WTC11 (cell line): Measurements from ENCODE around the gene ATP11A. TPM values are rescaled to one million over a fixed set of nuclear protein-coding genes. Genes with fewer than 3 reads are reported as not detected.

Experiments
- ATAC-seq: fragments of 200-7000 bp; cut with Tn5 transposase; 2 replicates; pipeline ENCODE4 v1.10.0; 2021; ENCODE audit warnings: mild to moderate bottlenecking, moderate library complexity
- CTCF ChIA-PET: fragments of 300-600 bp; sonication (Branson Sonifier 250); formaldehyde crosslinking; loops from one replicate; lab custom pipeline; 2021; ENCODE audit warnings: antibody characterized with exemption; lab: Charles Lee
- POLR2A ChIA-PET: fragments of 350-600 bp; sonication (Branson Sonifier 250); formaldehyde crosslinking; loops from one replicate; lab custom pipeline; 2021; ENCODE audit warnings: antibody characterized with exemption; lab: Charles Lee
- DNase-seq: peaks from one replicate; pipeline ENCODE4 v3.0.0; 2021; ENCODE audit warnings: low spot score
- H3K27ac Mint-ChIP-seq: 2 replicates; pipeline ENCODE4 v1.8.0; 2021; ENCODE audit warnings: mixed read lengths
- H3K27me3 Mint-ChIP-seq: 2 replicates; pipeline ENCODE4 v1.8.0; 2021; ENCODE audit warnings: low read depth, mild to moderate bottlenecking, moderate library complexity, mixed read lengths
- H3K36me3 Mint-ChIP-seq: 2 replicates; pipeline ENCODE4 v1.8.0; 2021; ENCODE audit warnings: mixed read lengths
- H3K4me1 Mint-ChIP-seq: 2 replicates; pipeline ENCODE4 v1.8.0; 2022; ENCODE audit warnings: mixed read lengths
- H3K4me3 Mint-ChIP-seq: 2 replicates; pipeline ENCODE4 v1.8.0; 2021; ENCODE audit warnings: mild to moderate bottlenecking, moderate library complexity, mixed read lengths
- H3K9me3 Mint-ChIP-seq: 2 replicates; pipeline ENCODE4 v1.8.0; 2021; ENCODE audit warnings: mixed read lengths
- ATF2 ChIP-seq: sonication (generic); formaldehyde crosslinking; IDR thresholded peaks from 2 replicates; pipeline ENCODE4 v1.8.1; 2022; ENCODE audit warnings: low read depth, missing genetic modification reagents, borderline replicate concordance
- CBFB ChIP-seq: sonication (generic); formaldehyde crosslinking; IDR thresholded peaks from 2 replicates; pipeline ENCODE4 v1.8.1; 2022; ENCODE audit warnings: mild to moderate bottlenecking, low read depth, missing genetic modification reagents
- CREB1 ChIP-seq: sonication (generic); formaldehyde crosslinking; IDR thresholded peaks from 2 replicates; pipeline ENCODE4 v1.8.0; 2023; ENCODE audit warnings: mild to moderate bottlenecking, missing genetic modification reagents
- E2F5 ChIP-seq: sonication (generic); formaldehyde crosslinking; IDR thresholded peaks from 2 replicates; pipeline ENCODE4 v1.8.1; 2022; ENCODE audit warnings: mild to moderate bottlenecking, moderate library complexity, missing genetic modification reagents
- ELF4 ChIP-seq: sonication (generic); formaldehyde crosslinking; IDR thresholded peaks from 2 replicates; pipeline ENCODE4 v1.8.1; 2022; ENCODE audit warnings: low read depth, mild to moderate bottlenecking, moderate library complexity, missing genetic modification reagents
- ESRRA ChIP-seq: sonication (generic); formaldehyde crosslinking; IDR thresholded peaks from 2 replicates; pipeline ENCODE4 v1.8.1; 2022; ENCODE audit warnings: mild to moderate bottlenecking, missing genetic modification reagents, borderline replicate concordance
- FOXJ3 ChIP-seq: sonication (generic); formaldehyde crosslinking; IDR thresholded peaks from 2 replicates; pipeline ENCODE4 v1.9.0; 2021; ENCODE audit warnings: missing genetic modification reagents, mild to moderate bottlenecking, borderline replicate concordance
- FOXK1 ChIP-seq: sonication (generic); formaldehyde crosslinking; IDR thresholded peaks from 2 replicates; pipeline ENCODE4 v1.8.0; 2022; ENCODE audit warnings: mild to moderate bottlenecking, moderate library complexity, missing genetic modification reagents
- GTF2I ChIP-seq: fragments of 250-450 bp; sonication (Bioruptor Pico); conservative IDR thresholded peaks from 2 replicates; pipeline ENCODE4 v1.4.0; 2021; ENCODE audit warnings: mild to moderate bottlenecking
- JUN ChIP-seq: sonication (generic); formaldehyde crosslinking; IDR thresholded peaks from 2 replicates; pipeline ENCODE4 v1.8.0; 2023; ENCODE audit warnings: mild to moderate bottlenecking, missing genetic modification reagents
- NFATC4 ChIP-seq: fragments of 250-450 bp; sonication (Bioruptor Pico); IDR thresholded peaks from 2 replicates; pipeline ENCODE4 v1.9.0; 2021; ENCODE audit warnings: mild to moderate bottlenecking
- NFYB ChIP-seq: sonication (generic); formaldehyde crosslinking; conservative IDR thresholded peaks from 2 replicates; pipeline ENCODE4 v1.8.0; 2022; ENCODE audit warnings: low read depth, missing genetic modification reagents
- OVOL2 ChIP-seq: fragments of 250-450 bp; sonication (Bioruptor Pico); IDR thresholded peaks from 2 replicates; pipeline ENCODE4 v1.9.0; 2021; ENCODE audit warnings: mild to moderate bottlenecking, borderline replicate concordance
- PRRX2 ChIP-seq: fragments of 250-450 bp; sonication (Bioruptor Pico); IDR thresholded peaks from 2 replicates; pipeline ENCODE4 v1.8.0; 2021; ENCODE audit warnings: mild to moderate bottlenecking
- ZNF396 ChIP-seq: fragments of 250-450 bp; sonication (Bioruptor Pico); IDR thresholded peaks from 2 replicates; pipeline ENCODE4 v1.8.0; 2021; ENCODE audit warnings: mild to moderate bottlenecking, moderate library complexity, borderline replicate concordance
- ZNF416 ChIP-seq: fragments of 250-450 bp; sonication (Bioruptor Pico); IDR thresholded peaks from 2 replicates; pipeline ENCODE4 v1.9.0; 2021; ENCODE audit warnings: mild to moderate bottlenecking, inconsistent platforms
- ZNF423 ChIP-seq: fragments of 250-450 bp; sonication (Bioruptor Pico); IDR thresholded peaks from 2 replicates; pipeline ENCODE4 v2.1.2; 2022; ENCODE audit warnings: mild to moderate bottlenecking, moderate library complexity
- total RNA-seq: library from RNA; stranded (reverse); gene quantifications from 3 replicates; pipeline ENCODE4 v1.2.3, GENCODE V29; 2021
- TF ChIP-seq, protein P1 (sequence below): fragments of 250-450 bp; sonication (Bioruptor Pico); IDR thresholded peaks from 2 replicates; pipeline ENCODE4 v1.9.0; 2021; ENCODE audit warnings: mild to moderate bottlenecking, borderline replicate concordance
- TF ChIP-seq, protein P2 (sequence below): fragments of 250-450 bp; sonication (Bioruptor Pico); IDR thresholded peaks from 2 replicates; pipeline ENCODE4 v1.9.0; 2021; ENCODE audit warnings: mild to moderate bottlenecking

Gene ATP11A
- total RNA-seq, 1 experiment from 2014 or later: 100 TPM

- H3K36me3 Mint-ChIP-seq: no peaks in the 10 kb centered on the region; the same call in 1 of the 2 replicates
- TF ChIP-seq ZNF423 (CRISPR knock-in tag) (no peak), ZNF396 (CRISPR knock-in tag) (no peak), GTF2I (no peak), E2F5 (CRISPR knock-in tag) (no peak)
- 0 out of 2 replicates have a peak overlapping the region, but pooled peaks have one; percentile 49 for H3K27ac Mint-ChIP-seq
- ChIA-PET CTCF (no interaction called here), POLR2A (no interaction called here)
- H3K4me3 Mint-ChIP-seq: no peak overlapping the region
- H3K4me1 Mint-ChIP-seq: peaks cover 73% of the 10 kb centered on the region
- H3K27me3 Mint-ChIP-seq: no peaks in the 10 kb centered on the region; the same call in 1 of the 2 replicates
- no peaks in the 10 kb centered on the region for H3K9me3 Mint-ChIP-seq
- ATAC-seq (no peak), DNase-seq (peak; percentile 9)
These were observed 6.4 kb downstream of the ATP11A start for GRCh38 chr13:112696001-112696868.

DNA sequence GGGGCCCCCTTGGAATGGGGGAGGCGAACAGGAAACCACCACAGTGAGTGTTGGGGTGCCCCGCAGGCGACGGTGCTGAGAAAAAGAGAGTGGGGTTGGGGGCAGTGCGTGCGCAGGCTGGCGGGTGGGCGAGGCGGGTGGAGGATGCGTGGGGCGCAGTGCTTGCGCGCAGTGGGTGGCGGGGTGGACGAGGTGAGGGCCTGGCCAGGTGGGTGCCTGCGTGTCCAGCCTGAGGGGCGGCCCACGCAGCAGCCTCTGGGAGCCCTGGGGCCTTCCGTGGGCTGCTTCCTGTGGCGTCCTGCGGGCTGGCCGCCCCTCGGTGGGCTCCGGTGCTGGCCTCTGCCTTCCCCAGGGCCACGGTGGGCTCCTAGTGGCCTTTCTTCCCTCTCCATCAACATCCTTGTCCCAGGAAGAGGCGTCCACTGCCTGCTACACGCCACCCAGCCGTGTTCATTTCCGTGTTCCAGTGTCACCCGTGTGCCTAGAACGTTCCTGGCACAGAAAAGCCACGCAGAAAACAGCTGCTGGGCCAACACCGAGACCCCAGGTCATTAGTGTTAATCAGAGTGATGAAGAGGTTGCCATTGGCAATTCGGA is 7.1 kb downstream of the ATP11A start:
- ChIA-PET POLR2A (interaction anchor here (0.6 kb wide), 1 partner anchor 34 kb away, joined by 3 read pairs; no protein-coding TSS in a partner anchor), CTCF (no interaction called here)
- Mint-ChIP-seq H3K36me3 (no peaks in the 10 kb centered on the region; the same call in 1 of the 2 replicates), H3K9me3 (no peaks in the 10 kb centered on the region), H3K4me1 (peaks cover 69% of the 10 kb centered on the region), H3K27ac (peak overlapping the region; percentile 78), H3K27me3 (no peaks in the 10 kb centered on the region; the same call in 1 of the 2 replicates), H3K4me3 (no peak overlapping the region)
- ATAC-seq (no peak), DNase-seq (peak; percentile 6)
- TF ChIP-seq FOXJ3 (CRISPR knock-in tag) (no peak), JUN (no peak), NFYB (CRISPR knock-in tag) (no peak), ATF2 (CRISPR knock-in tag) (no peak), ZNF416 (CRISPR knock-in tag) (no peak), CBFB (CRISPR knock-in tag) (no peak), ELF4 (CRISPR knock-in tag) (no peak), CREB1 (CRISPR knock-in tag) (no peak), FOXK1 (CRISPR knock-in tag) (no peak), PRRX2 (no peak), NFATC4 (CRISPR knock-in tag) (no peak), ESRRA (no peak), OVOL2 (CRISPR knock-in tag) (no peak)
- TF ChIP-seq, protein P1, sequence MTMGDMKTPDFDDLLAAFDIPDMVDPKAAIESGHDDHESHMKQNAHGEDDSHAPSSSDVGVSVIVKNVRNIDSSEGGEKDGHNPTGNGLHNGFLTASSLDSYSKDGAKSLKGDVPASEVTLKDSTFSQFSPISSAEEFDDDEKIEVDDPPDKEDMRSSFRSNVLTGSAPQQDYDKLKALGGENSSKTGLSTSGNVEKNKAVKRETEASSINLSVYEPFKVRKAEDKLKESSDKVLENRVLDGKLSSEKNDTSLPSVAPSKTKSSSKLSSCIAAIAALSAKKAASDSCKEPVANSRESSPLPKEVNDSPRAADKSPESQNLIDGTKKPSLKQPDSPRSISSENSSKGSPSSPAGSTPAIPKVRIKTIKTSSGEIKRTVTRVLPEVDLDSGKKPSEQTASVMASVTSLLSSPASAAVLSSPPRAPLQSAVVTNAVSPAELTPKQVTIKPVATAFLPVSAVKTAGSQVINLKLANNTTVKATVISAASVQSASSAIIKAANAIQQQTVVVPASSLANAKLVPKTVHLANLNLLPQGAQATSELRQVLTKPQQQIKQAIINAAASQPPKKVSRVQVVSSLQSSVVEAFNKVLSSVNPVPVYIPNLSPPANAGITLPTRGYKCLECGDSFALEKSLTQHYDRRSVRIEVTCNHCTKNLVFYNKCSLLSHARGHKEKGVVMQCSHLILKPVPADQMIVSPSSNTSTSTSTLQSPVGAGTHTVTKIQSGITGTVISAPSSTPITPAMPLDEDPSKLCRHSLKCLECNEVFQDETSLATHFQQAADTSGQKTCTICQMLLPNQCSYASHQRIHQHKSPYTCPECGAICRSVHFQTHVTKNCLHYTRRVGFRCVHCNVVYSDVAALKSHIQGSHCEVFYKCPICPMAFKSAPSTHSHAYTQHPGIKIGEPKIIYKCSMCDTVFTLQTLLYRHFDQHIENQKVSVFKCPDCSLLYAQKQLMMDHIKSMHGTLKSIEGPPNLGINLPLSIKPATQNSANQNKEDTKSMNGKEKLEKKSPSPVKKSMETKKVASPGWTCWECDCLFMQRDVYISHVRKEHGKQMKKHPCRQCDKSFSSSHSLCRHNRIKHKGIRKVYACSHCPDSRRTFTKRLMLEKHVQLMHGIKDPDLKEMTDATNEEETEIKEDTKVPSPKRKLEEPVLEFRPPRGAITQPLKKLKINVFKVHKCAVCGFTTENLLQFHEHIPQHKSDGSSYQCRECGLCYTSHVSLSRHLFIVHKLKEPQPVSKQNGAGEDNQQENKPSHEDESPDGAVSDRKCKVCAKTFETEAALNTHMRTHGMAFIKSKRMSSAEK (CRISPR knock-in tag): no peak
- TF ChIP-seq, protein P2, sequence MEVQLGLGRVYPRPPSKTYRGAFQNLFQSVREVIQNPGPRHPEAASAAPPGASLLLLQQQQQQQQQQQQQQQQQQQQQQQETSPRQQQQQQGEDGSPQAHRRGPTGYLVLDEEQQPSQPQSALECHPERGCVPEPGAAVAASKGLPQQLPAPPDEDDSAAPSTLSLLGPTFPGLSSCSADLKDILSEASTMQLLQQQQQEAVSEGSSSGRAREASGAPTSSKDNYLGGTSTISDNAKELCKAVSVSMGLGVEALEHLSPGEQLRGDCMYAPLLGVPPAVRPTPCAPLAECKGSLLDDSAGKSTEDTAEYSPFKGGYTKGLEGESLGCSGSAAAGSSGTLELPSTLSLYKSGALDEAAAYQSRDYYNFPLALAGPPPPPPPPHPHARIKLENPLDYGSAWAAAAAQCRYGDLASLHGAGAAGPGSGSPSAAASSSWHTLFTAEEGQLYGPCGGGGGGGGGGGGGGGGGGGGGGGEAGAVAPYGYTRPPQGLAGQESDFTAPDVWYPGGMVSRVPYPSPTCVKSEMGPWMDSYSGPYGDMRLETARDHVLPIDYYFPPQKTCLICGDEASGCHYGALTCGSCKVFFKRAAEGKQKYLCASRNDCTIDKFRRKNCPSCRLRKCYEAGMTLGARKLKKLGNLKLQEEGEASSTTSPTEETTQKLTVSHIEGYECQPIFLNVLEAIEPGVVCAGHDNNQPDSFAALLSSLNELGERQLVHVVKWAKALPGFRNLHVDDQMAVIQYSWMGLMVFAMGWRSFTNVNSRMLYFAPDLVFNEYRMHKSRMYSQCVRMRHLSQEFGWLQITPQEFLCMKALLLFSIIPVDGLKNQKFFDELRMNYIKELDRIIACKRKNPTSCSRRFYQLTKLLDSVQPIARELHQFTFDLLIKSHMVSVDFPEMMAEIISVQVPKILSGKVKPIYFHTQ: no peak
